HG03457 (cell line): ENCODE results near the gene FUBP3.

Experiments used
- ATAC-seq: cut with Tn5 transposase; IDR thresholded peaks from one replicate; pipeline ENCODE4 v1.9.1; 2021; ENCODE audit warnings: moderate number of reproducible peaks; ENCODE audit not compliant: unreplicated experiment

Gene FUBP3, protein sequence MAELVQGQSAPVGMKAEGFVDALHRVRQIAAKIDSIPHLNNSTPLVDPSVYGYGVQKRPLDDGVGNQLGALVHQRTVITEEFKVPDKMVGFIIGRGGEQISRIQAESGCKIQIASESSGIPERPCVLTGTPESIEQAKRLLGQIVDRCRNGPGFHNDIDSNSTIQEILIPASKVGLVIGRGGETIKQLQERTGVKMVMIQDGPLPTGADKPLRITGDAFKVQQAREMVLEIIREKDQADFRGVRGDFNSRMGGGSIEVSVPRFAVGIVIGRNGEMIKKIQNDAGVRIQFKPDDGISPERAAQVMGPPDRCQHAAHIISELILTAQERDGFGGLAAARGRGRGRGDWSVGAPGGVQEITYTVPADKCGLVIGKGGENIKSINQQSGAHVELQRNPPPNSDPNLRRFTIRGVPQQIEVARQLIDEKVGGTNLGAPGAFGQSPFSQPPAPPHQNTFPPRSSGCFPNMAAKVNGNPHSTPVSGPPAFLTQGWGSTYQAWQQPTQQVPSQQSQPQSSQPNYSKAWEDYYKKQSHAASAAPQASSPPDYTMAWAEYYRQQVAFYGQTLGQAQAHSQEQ

DNA sequence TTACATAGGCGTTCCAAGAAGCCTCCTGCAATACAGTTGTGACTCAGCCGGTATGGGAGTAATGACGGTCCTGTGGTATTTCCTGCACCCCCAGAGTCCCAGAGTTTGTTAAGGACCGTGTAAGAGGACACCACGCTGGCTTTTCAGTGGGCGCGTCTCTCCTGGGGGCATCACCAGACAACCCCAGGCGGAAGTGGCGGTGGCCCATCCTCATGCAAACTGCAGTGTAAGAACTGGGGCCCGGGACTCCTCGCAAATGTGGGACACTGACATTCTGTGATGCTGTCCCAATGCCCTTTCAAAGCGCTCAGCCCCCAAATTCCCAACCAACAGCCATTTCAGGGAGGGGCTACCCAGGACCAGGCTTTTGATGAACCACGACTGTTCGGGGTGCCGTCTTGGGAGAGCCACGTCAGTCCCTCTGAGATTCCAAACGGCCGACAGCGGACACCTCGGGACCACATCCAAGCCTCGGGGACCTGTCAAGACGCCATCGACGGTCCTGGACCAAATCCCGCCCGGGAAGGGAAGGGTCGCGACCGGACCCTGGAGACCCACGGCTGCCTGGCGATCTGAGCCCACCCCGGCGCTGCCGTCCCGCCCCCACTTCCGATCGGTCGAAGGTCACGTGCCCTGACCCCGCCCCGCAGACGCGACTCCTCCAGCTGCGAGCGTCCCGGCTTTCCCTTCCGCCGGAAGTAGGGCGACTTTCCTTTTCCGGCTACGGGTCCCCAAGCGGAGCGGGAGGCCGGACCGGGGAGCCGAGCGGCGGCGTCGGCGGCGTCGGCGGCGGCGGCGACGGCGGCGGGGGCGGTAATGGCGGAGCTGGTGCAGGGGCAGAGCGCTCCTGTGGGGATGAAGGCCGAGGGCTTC lies at the start of gene FUBP3:
FUBP3 (plus strand) TSS at position 713 of the 873 bp plus-strand sequence; CDS start at position 817, 104 bp downstream.
- ATAC-seq, result peak; percentile 69

DNA sequence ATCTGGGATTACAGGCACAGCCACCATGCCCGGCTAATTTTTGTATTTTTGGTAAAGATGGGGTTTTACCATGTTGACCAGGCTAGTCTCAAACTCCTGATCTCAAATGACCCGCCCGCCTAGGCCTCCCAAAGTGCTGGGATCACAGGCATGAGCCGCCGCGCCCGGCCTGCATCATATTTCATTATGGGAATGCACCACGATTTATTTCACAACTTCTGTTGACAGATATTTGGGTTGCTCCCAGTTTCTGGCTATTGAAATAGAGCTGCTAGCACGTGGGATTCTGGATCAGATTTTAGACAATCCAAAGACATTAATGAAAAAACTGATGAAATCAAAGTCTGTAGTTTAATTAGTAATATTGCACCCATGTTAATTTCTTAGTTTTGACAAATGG lies 48.4 kb upstream of the FUBP3 start:
- no peak for ATAC-seq

DNA sequence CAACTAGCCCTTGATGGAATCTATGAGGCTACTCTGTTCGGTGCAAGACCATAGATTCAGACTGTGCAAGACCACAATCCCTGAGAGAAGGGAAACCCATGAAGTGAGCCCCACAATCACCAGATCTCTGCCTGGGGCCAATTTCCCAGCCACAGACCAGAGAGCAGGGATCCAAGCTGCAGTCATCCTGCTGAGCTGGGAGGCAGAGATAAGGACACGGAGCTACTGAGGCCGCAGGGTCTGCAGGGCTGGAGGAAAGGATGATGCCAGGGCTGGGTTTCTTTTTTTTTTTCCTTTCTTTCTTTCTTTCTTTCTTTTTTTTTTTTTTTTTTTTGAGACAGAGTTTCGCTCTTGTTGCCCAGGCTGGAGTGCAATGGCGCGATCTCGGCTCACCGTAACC lies 47.7 kb upstream of the FUBP3 start:
- ATAC-seq, result no peak

DNA sequence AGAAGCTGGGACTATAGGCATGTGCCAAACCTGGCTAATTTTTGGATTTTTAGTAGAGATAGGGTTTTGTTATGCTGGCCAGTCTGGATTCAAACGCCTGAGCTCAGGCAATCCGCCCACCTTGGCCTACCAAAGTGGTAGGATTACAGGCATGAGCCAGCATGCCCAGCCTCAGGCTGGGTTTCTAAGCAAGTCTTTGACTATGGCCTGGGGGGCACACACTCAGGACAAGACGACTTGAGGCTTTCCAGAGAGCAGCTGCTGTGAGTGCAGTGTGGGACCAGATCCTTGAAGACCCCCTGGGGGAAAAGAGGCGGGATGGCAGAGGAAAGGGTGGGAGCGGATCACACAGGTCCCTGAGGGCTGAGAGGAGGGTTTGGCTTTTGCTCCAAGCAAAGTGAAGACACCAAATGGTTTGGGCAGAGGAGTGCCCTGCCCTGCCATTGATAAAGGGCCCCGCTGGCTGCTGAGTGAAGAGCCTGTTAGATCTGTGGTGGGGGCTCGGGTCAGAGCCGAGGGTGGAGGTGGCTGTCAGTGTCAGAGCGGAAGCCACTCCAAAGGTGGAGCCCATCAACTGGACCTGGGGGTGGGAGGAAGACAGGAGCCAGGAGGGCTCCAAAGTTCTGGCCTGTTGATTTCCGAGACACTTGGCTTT lies 46.8 kb upstream of the FUBP3 start:
- ATAC-seq, result no peak

DNA sequence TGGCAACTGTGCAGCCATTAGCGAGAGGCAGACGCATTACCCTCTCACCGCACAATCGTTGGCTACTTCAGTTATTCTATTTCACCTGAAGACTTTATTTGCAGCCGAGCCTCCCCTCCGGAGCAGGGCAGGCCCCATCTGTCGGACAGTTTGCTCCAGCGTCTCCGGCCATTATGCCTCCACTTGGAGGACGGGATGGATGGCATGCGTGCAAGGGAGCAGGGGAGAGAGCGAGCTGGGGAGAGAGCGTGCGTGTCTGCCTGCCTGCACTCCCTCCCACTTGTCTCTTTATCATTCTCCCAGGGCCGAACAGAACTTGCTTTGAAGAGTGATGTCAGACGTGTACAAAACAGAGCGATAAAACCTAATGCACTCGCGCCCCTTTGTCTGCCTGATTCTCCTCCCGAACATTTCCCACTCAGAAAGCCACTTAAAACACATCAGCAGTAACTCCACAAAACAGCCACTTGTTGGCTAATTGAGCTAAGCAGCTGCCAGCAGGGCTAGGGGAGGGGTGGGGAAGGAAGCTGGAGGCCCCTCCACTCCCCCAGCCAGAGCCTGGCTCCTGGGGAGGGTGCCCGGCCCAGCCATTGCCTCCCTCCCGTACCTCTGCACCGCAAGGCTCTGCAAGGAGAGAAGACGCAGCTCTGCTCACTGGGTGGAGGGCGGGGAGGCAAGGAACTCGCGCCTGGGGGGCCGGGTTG lies 43.4 kb upstream of the FUBP3 start:
- ATAC-seq, result no peak

DNA sequence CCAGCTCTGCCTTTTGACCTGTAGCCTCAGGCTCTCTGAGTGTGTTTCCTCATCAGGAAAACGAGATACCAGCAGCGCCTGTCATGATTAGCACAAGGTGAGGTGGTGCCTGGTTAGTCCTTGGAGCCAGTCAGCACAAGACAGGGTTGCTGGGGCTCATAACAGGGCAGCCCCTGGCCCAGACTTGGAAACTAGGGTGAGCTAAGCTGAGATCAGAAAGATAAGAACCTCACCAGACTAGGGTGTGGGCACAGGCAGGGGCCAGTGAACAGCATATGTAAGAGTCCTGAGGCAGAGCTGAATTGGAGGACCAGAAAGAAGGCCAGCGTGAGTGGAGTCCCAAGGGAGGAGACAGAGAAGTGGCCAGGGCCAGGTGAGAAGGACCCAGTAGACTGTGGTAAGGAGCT lies 42.7 kb upstream of the FUBP3 start:
- no peak for ATAC-seq

DNA sequence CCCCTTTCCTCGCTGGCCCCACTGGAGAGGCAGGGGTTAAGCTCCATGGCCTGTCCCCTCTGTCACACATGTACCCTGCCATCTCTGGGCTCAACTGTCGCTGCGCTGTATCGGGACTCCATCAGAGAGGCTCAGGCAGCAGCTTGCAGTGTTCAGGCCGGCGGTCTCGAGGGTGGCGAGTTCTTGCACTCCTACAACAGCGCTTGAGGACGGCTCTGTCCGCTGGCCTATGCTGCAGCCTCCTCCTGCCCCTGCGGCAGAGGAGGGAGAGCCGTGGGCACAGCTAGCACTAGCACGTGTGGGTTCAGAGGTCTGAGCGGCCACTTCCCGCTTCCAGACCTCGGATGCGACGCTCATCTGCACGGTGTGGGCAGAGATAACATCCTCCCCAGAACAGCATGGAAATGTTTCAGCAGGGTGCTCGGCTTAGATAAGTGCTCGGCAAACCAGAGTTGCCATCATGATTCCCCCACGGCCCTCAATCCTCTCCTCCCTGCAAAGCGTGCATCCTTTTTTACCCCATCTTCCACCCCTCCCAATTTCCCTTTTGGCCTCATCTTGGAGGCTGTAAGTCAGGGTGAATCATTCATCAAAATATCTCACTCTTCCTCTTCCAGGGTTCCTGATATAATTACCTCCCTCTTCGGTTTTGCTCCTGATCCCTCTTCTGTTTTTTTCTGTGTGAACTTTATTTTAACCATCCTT lies 41.9 kb upstream of the FUBP3 start:
- no peak for ATAC-seq

DNA sequence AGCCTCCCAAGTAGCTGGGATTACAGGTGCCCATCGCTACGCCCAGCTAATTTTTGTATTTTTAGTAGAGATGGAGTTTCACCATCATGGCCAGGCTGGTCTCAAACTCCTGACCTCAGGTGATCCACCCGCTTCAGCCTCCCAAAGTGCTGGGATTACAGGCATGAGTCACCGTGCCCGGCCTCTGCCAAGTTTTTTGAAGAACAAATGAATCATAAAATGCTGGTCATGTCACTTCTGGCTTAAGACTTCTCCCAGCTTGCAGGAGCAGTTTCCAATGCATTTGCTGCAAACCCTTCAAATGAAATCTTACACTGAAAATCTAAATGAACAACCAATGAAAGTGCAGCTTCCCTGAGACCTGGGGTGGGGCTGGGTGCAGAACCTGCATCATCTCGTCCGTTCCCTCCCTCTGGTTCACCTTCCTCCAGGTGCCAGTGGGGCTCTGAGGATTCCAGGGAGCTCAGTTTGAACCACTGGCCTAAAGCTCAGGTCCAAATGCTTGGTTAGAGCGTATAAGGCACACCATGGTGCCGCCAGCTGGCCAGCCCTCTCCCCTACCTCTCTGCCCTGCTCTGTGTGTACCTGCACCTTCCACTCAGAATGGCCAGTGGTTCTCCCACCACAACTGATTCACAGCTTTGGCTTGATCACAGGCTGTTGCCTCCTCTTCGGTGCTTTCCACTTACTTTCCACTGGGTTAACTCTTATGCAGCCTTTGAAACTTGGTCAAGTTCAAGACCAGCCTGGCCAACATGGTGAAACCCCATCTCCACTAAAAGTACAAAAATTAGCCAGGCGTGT lies 39.8 kb upstream of the FUBP3 start:
- no peak for ATAC-seq

DNA sequence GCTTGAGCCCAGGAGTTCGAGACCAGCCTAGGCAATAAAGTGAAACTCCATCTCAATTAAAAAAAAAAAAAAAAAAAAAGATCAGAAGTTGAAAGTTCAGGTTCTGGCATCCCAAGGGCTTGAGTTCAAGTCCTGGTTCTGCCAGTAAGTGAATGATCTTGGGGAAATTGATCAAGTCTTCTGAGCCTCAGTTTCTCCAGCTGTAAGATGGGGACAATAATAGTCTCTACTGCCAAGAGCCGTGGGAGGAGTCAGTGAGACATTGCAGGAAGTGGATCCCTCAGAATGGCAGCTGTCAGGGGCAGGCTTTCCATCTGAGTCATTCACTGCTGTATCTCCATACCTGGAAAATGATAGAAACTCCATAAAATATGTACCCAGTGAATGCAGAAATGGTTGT lies 37.8 kb upstream of the FUBP3 start:
- no peak for ATAC-seq

DNA sequence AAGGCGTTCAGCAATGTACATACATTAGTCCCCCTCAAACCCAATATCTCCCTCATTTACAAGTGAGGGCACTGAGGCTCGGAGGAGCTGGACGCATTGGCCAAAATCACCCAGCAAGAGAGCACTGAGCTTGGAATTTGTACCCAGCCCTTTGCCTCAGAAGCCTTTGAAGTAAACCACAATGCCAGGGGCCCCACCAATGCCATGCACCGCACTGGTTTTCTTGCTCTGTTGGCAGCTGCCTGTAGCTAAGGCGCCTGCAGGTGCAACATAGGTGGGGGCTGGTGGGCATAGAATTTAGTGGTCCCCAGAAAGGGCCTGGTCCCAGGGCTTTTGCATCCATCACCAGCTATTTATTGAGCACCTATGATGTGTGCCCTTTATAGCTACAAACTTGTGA lies 37.3 kb upstream of the FUBP3 start:
- no peak for ATAC-seq

DNA sequence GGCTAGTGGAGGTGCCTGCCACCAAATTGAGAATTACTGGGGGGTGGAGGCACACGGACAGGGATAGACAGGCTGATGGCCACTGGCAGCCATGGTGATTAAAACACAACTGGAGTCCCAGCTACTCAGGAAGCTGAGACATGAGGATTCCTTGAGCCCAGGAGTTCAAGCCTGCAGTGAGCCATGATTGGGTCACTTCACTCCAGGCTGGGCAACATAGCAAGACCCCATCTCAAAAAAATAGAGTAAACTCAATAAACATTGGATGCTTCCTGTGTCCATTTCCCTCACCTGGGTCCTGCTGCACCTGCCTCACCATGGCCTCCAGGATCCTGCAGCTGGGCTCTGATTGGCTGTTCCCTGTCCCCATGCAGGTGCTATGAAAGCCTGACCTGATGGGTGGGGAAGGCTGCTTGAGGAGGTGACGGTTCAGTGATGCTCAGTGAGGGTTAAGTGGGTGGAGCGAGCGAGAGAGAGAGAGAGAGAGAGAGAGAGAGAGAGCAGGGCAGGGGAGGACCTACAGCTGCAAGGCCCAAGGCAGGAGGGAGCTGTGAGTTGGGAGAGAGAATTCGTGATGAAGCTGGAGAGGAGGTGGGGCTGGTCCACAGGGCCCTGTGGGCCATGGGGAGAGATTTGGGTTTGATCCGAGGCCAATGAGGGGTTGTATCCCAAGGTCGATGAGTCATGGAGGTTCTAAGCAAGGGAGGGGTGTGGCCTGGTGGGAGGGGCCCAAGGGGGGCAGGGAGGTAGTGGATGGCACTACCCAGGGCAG lies 36.7 kb upstream of the FUBP3 start:
- no peak for ATAC-seq

DNA sequence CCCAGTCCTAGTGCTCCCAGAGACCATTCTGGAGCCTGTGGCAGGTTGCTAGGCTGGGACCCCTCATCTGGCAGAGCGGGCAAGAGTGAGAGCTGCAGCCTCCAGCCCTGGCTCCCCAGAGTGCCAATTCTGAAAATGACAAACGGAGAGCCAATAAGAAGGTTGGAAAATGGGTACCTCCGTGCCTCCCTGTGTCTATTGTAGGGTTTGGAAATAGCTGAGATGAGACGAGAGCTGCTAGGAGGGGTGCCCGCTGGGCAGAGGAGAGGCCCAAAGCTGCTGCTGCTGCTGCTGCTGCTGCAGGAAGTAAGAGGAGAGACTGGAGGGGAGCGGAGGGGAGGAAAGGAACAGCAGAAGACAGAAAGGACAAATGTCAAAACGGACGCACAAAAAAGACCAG lies 36.0 kb upstream of the FUBP3 start:
- no peak for ATAC-seq

DNA sequence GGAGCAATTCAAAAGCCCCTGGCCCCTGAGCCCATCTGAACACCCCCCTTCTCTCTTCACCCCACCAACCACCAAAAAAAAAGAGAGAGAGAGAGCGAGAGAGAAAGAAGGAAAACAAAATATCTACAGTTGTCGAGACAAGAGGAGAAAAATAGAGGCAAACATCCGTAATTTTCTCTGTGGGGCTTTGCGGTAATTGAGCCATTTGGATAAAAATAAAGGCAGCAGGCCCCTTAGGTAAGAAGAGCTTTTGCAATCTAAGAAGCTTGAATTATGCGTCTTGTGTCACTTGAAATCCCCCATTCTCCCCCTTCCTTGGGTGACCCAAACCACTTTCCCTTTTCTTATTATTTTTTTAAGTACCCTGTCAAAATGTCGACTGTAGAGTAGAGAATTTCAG lies 35.5 kb upstream of the FUBP3 start:
- no peak for ATAC-seq

DNA sequence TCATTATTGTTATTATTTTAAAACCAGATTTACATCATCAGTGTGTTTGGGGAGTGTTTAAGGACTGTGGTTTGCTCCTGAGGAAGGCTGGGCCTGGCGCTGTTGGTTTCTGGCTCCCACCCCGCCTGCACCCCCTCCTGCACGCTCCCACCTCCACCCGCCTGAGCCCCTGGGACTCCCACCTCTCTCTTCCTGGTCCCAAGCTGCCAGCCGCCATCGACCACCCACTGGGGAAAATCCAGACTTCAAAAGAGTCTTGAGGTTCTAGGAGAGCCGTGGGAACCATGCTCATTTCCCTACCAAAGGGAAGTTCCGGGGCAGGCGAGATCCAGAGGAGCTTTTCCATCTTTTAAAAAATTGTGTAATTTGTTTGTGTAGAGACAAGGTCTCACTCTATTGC lies 35.0 kb upstream of the FUBP3 start:
- no peak for ATAC-seq

DNA sequence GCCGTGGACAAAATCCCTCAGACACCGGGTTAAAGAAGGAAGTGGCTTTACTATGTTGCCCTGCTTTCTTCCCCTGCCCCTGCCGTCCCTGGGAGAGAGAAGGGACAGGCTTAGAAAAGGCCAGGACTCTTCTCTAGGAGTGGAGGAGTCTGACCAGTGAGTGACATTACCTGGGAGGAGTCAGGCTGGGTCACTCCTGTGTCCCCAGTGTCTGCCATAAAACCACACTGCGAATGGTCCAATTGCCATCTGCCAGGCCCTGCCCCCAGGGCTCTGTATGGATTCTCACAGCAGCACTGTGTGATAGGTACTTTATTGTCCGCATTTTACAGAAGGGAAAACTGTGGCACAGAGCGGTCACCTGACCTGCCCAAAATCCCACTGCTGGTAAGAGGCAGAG lies 31.3 kb upstream of the FUBP3 start:
- no peak for ATAC-seq

DNA sequence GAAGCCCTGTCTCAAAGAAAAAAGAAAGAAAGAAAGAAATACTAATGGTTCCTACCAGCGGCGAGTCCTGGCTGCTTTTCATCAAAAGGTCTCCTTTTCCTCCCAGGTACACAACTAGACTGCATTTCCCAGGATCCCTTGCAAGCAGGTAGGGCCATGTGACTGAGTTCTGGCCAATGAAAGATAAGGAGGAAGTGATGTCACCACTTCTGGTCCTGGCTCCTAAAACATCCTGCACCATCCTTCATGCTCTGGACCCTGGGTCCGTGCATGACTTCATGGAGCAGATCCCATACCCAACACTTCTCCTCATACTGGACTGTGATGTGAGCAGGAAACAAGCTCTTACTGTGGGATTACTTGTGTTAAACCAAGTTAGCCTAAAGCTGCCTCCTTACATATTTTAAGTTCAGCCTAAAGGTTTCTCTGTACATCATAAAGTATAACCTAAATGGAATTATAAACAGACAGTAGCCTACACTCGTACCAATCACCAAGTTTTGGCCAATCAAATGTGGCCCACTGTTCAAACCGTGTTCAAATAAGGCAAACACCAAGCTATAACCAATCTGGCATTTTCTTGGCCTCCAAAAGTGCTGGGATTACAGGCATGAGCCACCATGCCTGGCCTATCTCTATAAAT lies 30.2 kb upstream of the FUBP3 start:
- ATAC-seq, result no peak

DNA sequence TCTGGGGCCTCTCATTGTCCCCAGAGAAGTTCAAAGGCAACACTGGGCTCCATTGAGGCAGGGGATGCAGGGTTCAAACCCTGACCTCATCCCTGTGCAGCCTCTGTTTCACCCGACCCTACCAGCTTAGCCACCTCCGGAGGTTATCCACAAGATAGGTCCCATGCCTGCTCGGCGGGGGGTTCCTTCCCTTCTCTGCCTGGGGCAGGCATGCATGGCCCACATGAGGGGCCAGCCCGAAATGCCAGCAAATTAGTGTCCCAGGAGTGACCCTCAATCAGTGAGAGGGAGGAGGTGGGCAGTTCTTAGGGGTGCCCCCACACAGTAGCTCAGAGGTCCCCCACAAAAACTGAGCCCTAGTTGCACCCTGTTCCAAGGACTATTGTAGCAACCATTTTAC lies 24.8 kb upstream of the FUBP3 start:
- no peak for ATAC-seq

DNA sequence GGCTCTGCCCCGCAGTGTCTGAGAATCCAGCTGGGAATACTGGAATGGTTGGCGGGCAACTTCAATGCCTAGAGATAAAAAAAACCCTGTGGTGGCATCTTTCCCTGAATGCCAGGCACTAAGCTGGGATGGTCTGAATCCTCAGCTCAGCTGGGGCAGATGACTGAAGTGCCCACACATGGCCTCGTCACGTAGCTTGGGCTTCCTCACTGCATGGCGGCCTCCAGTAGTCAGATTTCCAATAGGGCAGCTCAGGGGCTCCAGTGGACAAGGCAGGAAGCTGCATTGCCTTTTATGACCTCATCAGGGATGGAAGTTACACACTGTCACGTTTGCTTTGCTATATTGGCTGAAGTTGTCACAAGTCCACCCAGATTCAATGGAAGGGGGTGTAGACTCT lies 24.3 kb upstream of the FUBP3 start:
- no peak for ATAC-seq
